Activated naive CD8-positive, alpha-beta T cell treated with anti-CD3 and anti-CD28 coated beads, Interleukin-2, amount 10 ng/mL, durations not matched to agents 7 days and 5 days (primary cell): ENCODE measurements around the gene PDE4D. TPM values are rescaled to one million over a fixed set of nuclear protein-coding genes. Genes with fewer than 3 reads are reported as not detected.

ENCODE experiments used
- ATAC-seq: fragments of 150-1000 bp; cut with Tn5 transposase; one replicate; pipeline ENCODE4 v1.10.0; 2021; ENCODE audit warnings: low read depth, moderate library complexity
- POLR2A ChIA-PET: fragments of 350-600 bp; sonication (Branson Sonifier 250); formaldehyde crosslinking; loops from one replicate; lab custom pipeline; 2021; ENCODE audit warnings: antibody characterized with exemption; lab: Charles Lee
- DNase-seq: peaks from one replicate; pipeline ENCODE4 v3.0.0; 2021
- H3K27ac Mint-ChIP-seq: one replicate; pipeline ENCODE4 v1.8.0; 2022; ENCODE audit warnings: mild to moderate bottlenecking, mixed read lengths
- H3K27me3 Mint-ChIP-seq: one replicate; pipeline ENCODE4 v1.8.0; 2022; ENCODE audit warnings: mild to moderate bottlenecking, moderate library complexity, mixed read lengths
- H3K36me3 Mint-ChIP-seq: one replicate; pipeline ENCODE4 v1.8.0; 2021; ENCODE audit warnings: mild to moderate bottlenecking, mixed read lengths
- H3K4me1 Mint-ChIP-seq: one replicate; pipeline ENCODE4 v1.8.0; 2021; ENCODE audit warnings: mixed read lengths
- H3K4me3 Mint-ChIP-seq: one replicate; pipeline ENCODE4 v1.8.0; 2022; ENCODE audit warnings: mild to moderate bottlenecking, moderate library complexity, mixed read lengths
- H3K9me3 Mint-ChIP-seq: one replicate; pipeline ENCODE4 v1.8.0; 2021; ENCODE audit warnings: mixed read lengths
- total RNA-seq, 2 experiments: library from RNA; stranded (reverse); gene quantifications; one replicate each; pipeline ENCODE4 v1.2.3, GENCODE V29; 2021

PDE4D gene
- total RNA-seq, 2 experiments from 2014 or later: 65.1 to 67.1 TPM

DNA sequence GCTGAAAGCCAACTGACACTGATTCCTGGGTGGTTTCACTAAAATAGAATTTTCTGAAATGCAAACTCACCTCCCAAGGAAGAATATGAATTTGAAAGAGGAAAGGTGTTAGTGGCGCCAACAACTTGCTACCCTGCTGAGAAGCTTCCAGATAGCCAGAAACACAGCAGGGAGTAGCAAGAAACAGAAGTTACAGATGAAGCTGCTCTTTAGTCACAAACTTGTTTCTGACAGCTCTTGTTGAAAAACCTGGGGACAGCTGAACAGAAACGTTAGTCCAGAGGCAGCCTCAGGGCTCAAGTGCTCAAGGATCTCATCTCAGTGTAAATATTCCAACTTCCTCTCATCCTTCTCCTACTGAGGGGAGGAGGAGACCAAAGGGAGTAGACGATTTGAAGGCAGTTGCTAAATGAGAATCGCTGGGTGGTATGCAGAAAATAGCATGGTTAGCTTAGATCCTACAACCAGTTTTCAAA, 184.1 kb downstream of the PDE4D start:
- DNase-seq (no peak), ATAC-seq (no peak)
- peaks cover 2% of the 10 kb centered on the region for H3K9me3 Mint-ChIP-seq
- H3K36me3 Mint-ChIP-seq: no peaks in the 10 kb centered on the region
- H3K4me1 Mint-ChIP-seq: no peaks in the 10 kb centered on the region
- POLR2A ChIA-PET: no interaction called here
- peaks cover 5% of the 10 kb centered on the region for H3K27me3 Mint-ChIP-seq
- no peak overlapping the region for H3K4me3 Mint-ChIP-seq
- H3K27ac Mint-ChIP-seq: no peak overlapping the region

DNA sequence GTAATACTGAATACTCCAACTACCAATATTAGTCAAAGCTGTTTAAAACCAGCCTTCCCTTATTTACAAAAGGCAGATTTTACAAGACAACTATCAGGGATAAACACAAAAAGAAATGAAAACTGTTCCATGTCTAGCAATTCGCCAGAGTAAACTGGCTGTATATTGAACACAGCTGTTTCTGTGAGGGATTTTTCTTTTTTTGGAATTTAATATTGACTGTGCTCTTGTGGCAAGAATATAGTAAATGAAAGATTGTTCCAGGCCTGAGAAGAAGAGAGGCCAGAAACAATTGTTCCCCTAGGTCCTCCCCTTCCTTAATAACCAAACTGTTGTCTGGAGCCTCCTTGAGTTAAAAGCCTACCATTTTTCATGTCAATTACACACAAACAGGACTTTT, 188.6 kb downstream of the PDE4D start:
- no peak for DNase-seq
- POLR2A ChIA-PET: no interaction called here
- Mint-ChIP-seq H3K27ac (no peak overlapping the region), H3K36me3 (no peaks in the 10 kb centered on the region), H3K27me3 (peaks cover 9% of the 10 kb centered on the region), H3K4me3 (no peak overlapping the region), H3K9me3 (no peaks in the 10 kb centered on the region), H3K4me1 (no peaks in the 10 kb centered on the region)
- no peak for ATAC-seq

GRCh38 chr5:59703789-59704188, 189.7 kb downstream of the PDE4D start:
- no peaks in the 10 kb centered on the region for H3K36me3 Mint-ChIP-seq
- ATAC-seq (no peak), DNase-seq (no peak)
- H3K4me3 Mint-ChIP-seq: no peak overlapping the region
- no peaks in the 10 kb centered on the region for H3K4me1 Mint-ChIP-seq
- POLR2A ChIA-PET: no interaction called here
- H3K27ac Mint-ChIP-seq: no peak overlapping the region
- H3K27me3 Mint-ChIP-seq: peaks cover 9% of the 10 kb centered on the region
- no peaks in the 10 kb centered on the region for H3K9me3 Mint-ChIP-seq

GRCh38 chr5:59698207-59699178, 195.0 kb downstream of the PDE4D start:
- POLR2A ChIA-PET: no interaction called here
- no peaks in the 10 kb centered on the region for H3K9me3 Mint-ChIP-seq

GRCh38 chr5:59694411-59694810, 199.1 kb downstream of the PDE4D start:
- H3K4me3 Mint-ChIP-seq: no peak overlapping the region
- H3K36me3 Mint-ChIP-seq: no peaks in the 10 kb centered on the region
- no peak overlapping the region for H3K27ac Mint-ChIP-seq
- H3K27me3 Mint-ChIP-seq: peaks cover 7% of the 10 kb centered on the region
- H3K9me3 Mint-ChIP-seq: no peaks in the 10 kb centered on the region
- no peaks in the 10 kb centered on the region for H3K4me1 Mint-ChIP-seq
- ATAC-seq (no peak), DNase-seq (no peak)
- POLR2A ChIA-PET: no interaction called here

More at GRCh38 chr5:59698207-59699178, 195.0 kb downstream of the PDE4D start:
- Mint-ChIP-seq H3K4me1 (no peaks in the 10 kb centered on the region), H3K27me3 (peaks cover 12% of the 10 kb centered on the region), H3K36me3 (no peaks in the 10 kb centered on the region), H3K4me3 (no peak overlapping the region), H3K27ac (no peak overlapping the region)
- ATAC-seq (no peak), DNase-seq (no peak)

DNA sequence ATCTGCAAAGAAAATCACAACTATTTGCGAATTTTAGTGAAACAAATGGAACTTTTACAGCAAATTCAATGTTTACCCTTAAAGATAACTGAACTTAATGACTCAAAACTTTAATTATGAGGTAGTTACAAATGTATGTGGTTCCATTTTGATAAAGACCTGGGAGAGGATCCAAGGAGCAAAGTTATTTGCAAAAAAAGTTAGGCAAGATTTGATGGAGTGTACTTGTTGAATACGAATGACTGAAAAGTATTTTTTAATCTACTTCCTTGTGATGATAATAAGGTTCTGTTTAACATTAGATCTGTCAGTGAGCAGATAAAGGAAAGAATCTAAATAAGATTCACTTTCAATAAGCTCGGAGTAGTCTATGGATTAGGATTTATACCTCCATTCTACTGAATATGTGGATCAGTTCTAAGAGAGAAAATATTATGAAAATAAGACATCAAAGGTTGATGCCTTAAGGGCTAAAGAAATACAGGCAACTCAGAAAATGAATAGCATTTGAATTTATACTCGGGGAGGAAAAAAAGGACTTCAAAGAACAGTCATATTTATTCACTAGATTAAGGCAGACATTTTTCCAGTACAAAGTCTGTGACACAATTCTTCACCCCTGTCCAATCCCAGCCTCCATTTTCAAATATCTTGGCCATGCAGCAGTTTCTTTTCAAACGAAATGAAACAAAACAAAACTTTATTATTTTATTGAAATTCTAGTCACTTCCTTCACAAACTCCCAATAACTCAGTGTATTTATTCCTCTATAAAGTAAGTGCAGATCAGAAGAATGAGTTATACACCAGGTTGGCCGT, 199.8 kb downstream of the PDE4D start:
- POLR2A ChIA-PET: no interaction called here
- no peak for DNase-seq
- H3K4me1 Mint-ChIP-seq: no peaks in the 10 kb centered on the region
- no peak overlapping the region for H3K27ac Mint-ChIP-seq
- no peak for ATAC-seq
- no peak overlapping the region for H3K4me3 Mint-ChIP-seq
- H3K36me3 Mint-ChIP-seq: no peaks in the 10 kb centered on the region
- H3K9me3 Mint-ChIP-seq: no peaks in the 10 kb centered on the region
- peaks cover 7% of the 10 kb centered on the region for H3K27me3 Mint-ChIP-seq

DNA sequence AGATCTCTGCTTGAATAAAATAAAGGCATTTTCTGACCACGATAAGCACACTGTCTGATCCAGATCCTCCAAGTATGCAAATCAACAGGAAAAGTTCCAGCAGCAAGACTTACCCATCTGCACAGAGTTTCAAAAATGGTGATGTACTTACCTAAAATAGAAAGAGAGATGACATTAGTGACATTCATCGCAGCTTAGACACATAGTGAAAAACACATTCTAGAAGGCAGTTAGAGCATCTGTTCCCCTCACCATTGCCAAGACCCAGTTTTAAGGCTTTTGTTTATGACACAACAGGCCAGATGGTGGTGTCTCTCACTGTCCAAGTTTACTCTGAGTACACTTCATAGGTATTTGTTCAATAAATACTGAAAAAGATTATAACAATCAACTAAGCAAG, 207.7 kb downstream of the PDE4D start:
- Mint-ChIP-seq H3K4me3 (no peak overlapping the region), H3K4me1 (no peaks in the 10 kb centered on the region), H3K9me3 (no peaks in the 10 kb centered on the region), H3K27me3 (peaks cover 19% of the 10 kb centered on the region), H3K27ac (no peak overlapping the region), H3K36me3 (no peaks in the 10 kb centered on the region)
- ATAC-seq (no peak), DNase-seq (no peak)
- POLR2A ChIA-PET: no interaction called here

DNA sequence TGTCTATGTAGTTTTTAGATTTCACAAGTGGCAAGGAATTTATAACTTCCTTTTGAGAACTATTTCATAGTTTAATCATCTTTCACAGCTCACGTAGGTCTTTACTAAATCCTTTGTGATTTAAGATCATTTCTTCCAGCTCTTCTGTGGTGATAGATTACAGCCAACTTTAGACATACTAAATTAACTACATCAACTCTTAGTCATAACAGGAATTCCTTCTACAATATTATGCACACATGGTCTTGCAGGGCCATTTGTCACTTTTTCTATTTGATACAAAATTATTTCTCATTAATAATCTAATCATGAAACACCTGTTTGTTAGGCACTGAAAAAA, 208.4 kb downstream of the PDE4D start:
- H3K27me3 Mint-ChIP-seq: peaks cover 19% of the 10 kb centered on the region
- H3K4me1 Mint-ChIP-seq: no peaks in the 10 kb centered on the region
- no peak for ATAC-seq
- H3K4me3 Mint-ChIP-seq: no peak overlapping the region
- no peak for DNase-seq
- H3K9me3 Mint-ChIP-seq: no peaks in the 10 kb centered on the region
- H3K36me3 Mint-ChIP-seq: no peaks in the 10 kb centered on the region
- POLR2A ChIA-PET: no interaction called here
- H3K27ac Mint-ChIP-seq: no peak overlapping the region

DNA sequence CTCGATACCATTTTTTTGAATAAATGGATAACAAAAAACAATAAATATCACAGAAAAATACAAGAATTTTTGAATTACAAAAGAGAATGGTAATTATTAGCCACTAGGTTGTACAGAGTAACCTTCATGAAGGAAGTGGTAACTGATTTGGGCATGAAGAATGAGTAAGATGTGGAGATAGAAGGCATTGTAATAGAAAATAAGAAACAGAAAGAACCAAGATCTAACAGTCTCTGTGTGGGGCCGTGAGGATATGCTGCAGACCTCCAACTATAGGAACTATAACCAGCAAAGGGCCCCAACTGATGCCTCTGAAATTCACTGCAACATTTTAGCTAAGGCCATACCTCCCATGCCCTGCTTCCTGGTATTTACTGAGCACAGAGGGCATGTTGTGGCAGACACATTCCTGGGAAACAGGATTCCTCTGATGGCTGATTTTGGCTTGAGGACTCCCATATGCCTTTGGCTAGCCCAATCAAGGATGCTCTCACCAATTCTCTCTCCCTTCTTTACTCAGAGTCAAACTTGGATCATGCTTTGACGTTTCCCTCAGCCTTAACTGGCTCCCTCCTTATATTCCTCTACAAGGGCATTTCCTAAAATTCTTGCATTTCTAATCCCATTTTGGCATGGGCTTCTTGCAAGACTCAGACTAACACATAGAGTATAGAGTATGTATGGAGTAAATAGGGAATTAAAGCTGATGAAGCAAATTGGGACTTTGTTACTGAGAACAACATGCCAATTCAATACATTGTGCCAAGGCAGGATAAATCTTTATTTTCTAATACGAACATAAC, 208.9 kb downstream of the PDE4D start:
- POLR2A ChIA-PET: no interaction called here
- no peak for DNase-seq
- H3K9me3 Mint-ChIP-seq: no peaks in the 10 kb centered on the region
- no peaks in the 10 kb centered on the region for H3K36me3 Mint-ChIP-seq
- ATAC-seq: no peak
- no peak overlapping the region for H3K27ac Mint-ChIP-seq
- no peak overlapping the region for H3K4me3 Mint-ChIP-seq
- peaks cover 19% of the 10 kb centered on the region for H3K27me3 Mint-ChIP-seq
- H3K4me1 Mint-ChIP-seq: no peaks in the 10 kb centered on the region

- POLR2A ChIA-PET: no interaction called here
- DNase-seq: no peak
- no peaks in the 10 kb centered on the region for H3K4me1 Mint-ChIP-seq
- no peaks in the 10 kb centered on the region for H3K9me3 Mint-ChIP-seq
- no peak for ATAC-seq
- H3K27me3 Mint-ChIP-seq: peaks cover 24% of the 10 kb centered on the region
- H3K36me3 Mint-ChIP-seq: no peaks in the 10 kb centered on the region
- H3K4me3 Mint-ChIP-seq: no peak overlapping the region
- no peak overlapping the region for H3K27ac Mint-ChIP-seq
Measured at GRCh38 chr5:59683311-59683710, 210.2 kb downstream of the PDE4D start.

DNA sequence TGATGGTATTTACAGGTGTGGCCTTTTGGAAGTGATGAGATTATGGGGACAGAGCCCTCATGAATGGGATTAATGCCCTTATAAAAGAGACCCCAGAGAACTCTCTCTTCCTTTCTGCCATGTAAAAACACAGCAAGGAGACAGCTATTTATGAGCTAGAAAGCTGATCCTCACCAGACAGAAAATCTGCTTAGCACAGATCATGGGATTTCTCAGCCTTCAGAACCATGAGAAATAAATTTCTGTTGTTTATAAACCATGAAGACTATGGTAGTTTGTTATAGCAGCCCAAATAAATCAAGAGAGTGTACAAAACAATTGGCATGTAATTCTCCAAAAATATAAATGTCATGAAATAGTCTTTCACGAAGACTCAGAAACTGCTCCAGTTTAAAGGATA, 211.0 kb downstream of the PDE4D start:
- no peak overlapping the region for H3K4me3 Mint-ChIP-seq
- H3K27me3 Mint-ChIP-seq: peaks cover 26% of the 10 kb centered on the region
- DNase-seq (no peak), ATAC-seq (no peak)
- H3K27ac Mint-ChIP-seq: no peak overlapping the region
- H3K36me3 Mint-ChIP-seq: no peaks in the 10 kb centered on the region
- POLR2A ChIA-PET: no interaction called here
- no peaks in the 10 kb centered on the region for H3K4me1 Mint-ChIP-seq
- no peaks in the 10 kb centered on the region for H3K9me3 Mint-ChIP-seq

DNA sequence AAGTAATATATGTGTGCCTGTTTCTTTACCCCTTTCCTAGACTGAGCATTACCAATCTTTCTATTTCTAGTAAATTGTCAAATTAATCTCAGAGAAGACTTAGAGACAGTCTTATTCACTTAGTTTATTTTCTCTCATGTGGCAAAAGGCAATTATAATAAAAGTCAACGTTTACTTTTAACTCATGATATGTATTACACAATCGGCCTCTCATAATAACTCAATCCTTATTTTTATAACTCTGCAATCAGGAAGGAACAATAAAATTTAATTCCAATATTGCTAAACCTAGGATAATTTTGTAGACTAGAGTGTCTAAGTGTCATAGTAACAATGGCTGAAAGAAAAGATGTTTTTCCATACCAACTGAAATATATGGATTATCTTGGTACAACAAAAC, 214.6 kb downstream of the PDE4D start:
- DNase-seq: no peak
- H3K9me3 Mint-ChIP-seq: no peaks in the 10 kb centered on the region
- no peaks in the 10 kb centered on the region for H3K36me3 Mint-ChIP-seq
- POLR2A ChIA-PET: no interaction called here
- H3K4me3 Mint-ChIP-seq: no peak overlapping the region
- ATAC-seq: no peak
- H3K27ac Mint-ChIP-seq: no peak overlapping the region
- H3K4me1 Mint-ChIP-seq: no peaks in the 10 kb centered on the region
- H3K27me3 Mint-ChIP-seq: peaks cover 27% of the 10 kb centered on the region

GRCh38 chr5:59674763-59675162, 218.8 kb downstream of the PDE4D start:
- H3K4me1 Mint-ChIP-seq: no peaks in the 10 kb centered on the region
- H3K27me3 Mint-ChIP-seq: peaks cover 22% of the 10 kb centered on the region
- no peak overlapping the region for H3K27ac Mint-ChIP-seq
- no peaks in the 10 kb centered on the region for H3K9me3 Mint-ChIP-seq
- DNase-seq (no peak), ATAC-seq (no peak)
- H3K4me3 Mint-ChIP-seq: no peak overlapping the region
- POLR2A ChIA-PET: no interaction called here
- no peaks in the 10 kb centered on the region for H3K36me3 Mint-ChIP-seq
